Transverse colon (tissue), 4 donors: Measurements from ENCODE around the gene TAPT1. TPM values are rescaled to one million over a fixed set of nuclear protein-coding genes. Genes with fewer than 3 reads are reported as not detected.

ENCODE experiments used
- DNase-seq: peaks from one replicate; pipeline ENCODE4 v3.0.0-alpha.2; 2019
- H3K27ac ChIP-seq, 4 donors: fragments of 200-600 bp; sonication (generic); 2 replicates each; pipeline ENCODE4 v1.5.1; 2016 to 2018; ENCODE audit warnings: inconsistent platforms in 4 of 4
- H3K27me3 ChIP-seq: fragments of 200-600 bp; sonication (generic); 2 replicates; pipeline ENCODE4 v1.5.1; 2017; ENCODE audit warnings: inconsistent platforms
- H3K36me3 ChIP-seq, 4 donors: fragments of 200-600 bp; sonication (generic); 2 replicates each; pipeline ENCODE4 v1.5.1; 2017 to 2019; ENCODE audit warnings: inconsistent platforms in 4 of 4
- H3K4me1 ChIP-seq, 4 donors: fragments of 200-600 bp; sonication (generic); 2 replicates each; pipeline ENCODE4 v1.5.1; 2017 to 2020; ENCODE audit warnings: inconsistent platforms in 4 of 4
- H3K4me3 ChIP-seq, 4 donors: fragments of 200-600 bp; sonication (generic); 1 replicate in 1 of 4; 2 replicates in 3 of 4; pipeline versions ENCODE4 v1.5.1 to v1.6.1; 2017 to 2019; ENCODE audit warnings: inconsistent platforms in 4 of 4
- H3K9me3 ChIP-seq, 2 donors: fragments of 200-600 bp; sonication (generic); 2 replicates each; pipeline ENCODE4 v1.5.1; 2017 to 2019; ENCODE audit warnings: inconsistent platforms in 2 of 2
- EP300 ChIP-seq: sonication (generic); formaldehyde crosslinking; IDR thresholded peaks from one replicate; pipeline ENCODE4 v1.6.1; 2017; ENCODE audit warnings: antibody characterized with exemption, low read depth
- POLR2A ChIP-seq: fragments of 450-650 bp; IDR thresholded peaks from one replicate; pipeline ENCODE4 v1.6.1; 2016; ENCODE audit warnings: antibody characterized with exemption, mild to moderate bottlenecking, moderate library complexity
- POLR2AphosphoS5 ChIP-seq, 3 donors: sonication (generic); formaldehyde crosslinking; IDR thresholded peaks; one replicate each; pipeline ENCODE4 v1.6.1; 2016; ENCODE audit warnings: antibody characterized with exemption in 3 of 3
- WGBS, 2 donors: methylation state at CpG; one replicate each; pipeline ENCODE4 v1.1.5; 2018; ENCODE audit warnings: low coverage in 1 of 2; 5-methylcytosine and 5-hydroxymethylcytosine counted together
- in situ Hi-C, 4 donors: fragments of 200-750 bp; cut with MboI; loops; one replicate each; pipeline versions ENCODE4 v1.15.0 to v1.15.1; 2017; ENCODE audit warnings: low sequenced_read_pairs in 3 of 4, low pct_ligation_motif_present in 1 of 4, low pct_unique_long_range_greater_than_20kb in 1 of 4
- intact Hi-C: fragments of 100-400 bp; cut with DNase I; formaldehyde crosslinking; loops from one replicate; pipeline ENCODE4 v1.15.1; 2023; ENCODE audit warnings: low total_unique reads
- total RNA-seq, 4 donors: library from RNA; depleted of rRNA; stranded (reverse); fragments of >200 nt; gene quantifications; one replicate each; pipeline ENCODE4 v1.1.0, GENCODE V29; 2016
- TF ChIP-seq, protein P1 (sequence below), 5 experiments: fragments of 200-600 bp in 3 of 5; fragments of 450-650 bp in 2 of 5; sonication (generic) in 3 of 5; IDR thresholded peaks; 1 replicate in 2 of 5; 2 replicates in 3 of 5; pipeline ENCODE4 v1.5.1; 2016 to 2017; ENCODE audit warnings: antibody characterized with exemption in 5 of 5, inconsistent platforms in 3 of 5, mild to moderate bottlenecking in 2 of 5, moderate library complexity in 1 of 5

Gene TAPT1
- total RNA-seq, 4 donors from 2014 or later: 21.5 to 54.6 (median 29.8) TPM

DNA sequence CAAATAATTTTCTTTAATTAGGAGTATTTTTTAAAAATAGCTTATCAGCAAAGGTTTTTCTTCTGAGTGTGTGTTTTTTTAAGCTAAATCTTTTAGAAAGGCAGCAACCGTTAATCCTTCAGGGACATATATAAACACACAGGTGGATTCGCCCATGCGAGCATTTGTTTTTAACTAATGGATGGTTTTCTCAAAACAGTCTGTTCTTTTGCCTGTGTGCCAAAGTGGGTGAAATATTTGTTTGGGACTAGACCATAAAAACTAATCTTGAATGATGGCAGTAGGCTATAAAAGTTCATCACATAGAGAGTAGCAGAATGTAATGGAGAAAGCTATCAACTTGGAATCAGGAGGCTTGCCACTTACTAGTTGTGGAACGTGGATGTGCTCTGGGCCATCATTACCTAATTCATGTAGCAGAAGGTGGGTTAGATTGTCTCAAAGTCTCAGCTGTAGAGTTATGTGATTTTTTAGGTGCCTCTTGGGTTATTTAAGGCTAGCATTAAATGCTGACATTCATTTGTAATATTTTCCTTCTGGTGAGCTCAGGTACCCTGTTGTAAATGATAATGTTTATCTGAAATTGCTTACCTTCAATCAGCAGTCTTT, 7.4 kb upstream of the TAPT1 start:
- DNase-seq: no peak
- Histone ChIP-seq H3K9me3 (no peaks in the 10 kb centered on the region), H3K36me3 (no peaks in the 10 kb centered on the region), H3K4me3 (no peak overlapping the region), H3K4me1 (peaks cover 0 to 12% (median 2%) of the 10 kb centered on the region in 4 donors), H3K27ac (no peak overlapping the region), H3K27me3 (no peaks in the 10 kb centered on the region)
- WGBS, 2 donors: 52 to 56% methylated on average over 4 of the region's 4 CpGs
- in situ Hi-C loops (no loop called here), intact Hi-C loops (no loop called here)
- TF ChIP-seq, protein P1, sequence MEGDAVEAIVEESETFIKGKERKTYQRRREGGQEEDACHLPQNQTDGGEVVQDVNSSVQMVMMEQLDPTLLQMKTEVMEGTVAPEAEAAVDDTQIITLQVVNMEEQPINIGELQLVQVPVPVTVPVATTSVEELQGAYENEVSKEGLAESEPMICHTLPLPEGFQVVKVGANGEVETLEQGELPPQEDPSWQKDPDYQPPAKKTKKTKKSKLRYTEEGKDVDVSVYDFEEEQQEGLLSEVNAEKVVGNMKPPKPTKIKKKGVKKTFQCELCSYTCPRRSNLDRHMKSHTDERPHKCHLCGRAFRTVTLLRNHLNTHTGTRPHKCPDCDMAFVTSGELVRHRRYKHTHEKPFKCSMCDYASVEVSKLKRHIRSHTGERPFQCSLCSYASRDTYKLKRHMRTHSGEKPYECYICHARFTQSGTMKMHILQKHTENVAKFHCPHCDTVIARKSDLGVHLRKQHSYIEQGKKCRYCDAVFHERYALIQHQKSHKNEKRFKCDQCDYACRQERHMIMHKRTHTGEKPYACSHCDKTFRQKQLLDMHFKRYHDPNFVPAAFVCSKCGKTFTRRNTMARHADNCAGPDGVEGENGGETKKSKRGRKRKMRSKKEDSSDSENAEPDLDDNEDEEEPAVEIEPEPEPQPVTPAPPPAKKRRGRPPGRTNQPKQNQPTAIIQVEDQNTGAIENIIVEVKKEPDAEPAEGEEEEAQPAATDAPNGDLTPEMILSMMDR (IDR thresholded peaks at IDR 0.05): no peak
- TF ChIP-seq EP300 (no peak), POLR2AphosphoS5 (IDR thresholded peaks at IDR 0.05) (no peak), POLR2A (no peak)

DNA sequence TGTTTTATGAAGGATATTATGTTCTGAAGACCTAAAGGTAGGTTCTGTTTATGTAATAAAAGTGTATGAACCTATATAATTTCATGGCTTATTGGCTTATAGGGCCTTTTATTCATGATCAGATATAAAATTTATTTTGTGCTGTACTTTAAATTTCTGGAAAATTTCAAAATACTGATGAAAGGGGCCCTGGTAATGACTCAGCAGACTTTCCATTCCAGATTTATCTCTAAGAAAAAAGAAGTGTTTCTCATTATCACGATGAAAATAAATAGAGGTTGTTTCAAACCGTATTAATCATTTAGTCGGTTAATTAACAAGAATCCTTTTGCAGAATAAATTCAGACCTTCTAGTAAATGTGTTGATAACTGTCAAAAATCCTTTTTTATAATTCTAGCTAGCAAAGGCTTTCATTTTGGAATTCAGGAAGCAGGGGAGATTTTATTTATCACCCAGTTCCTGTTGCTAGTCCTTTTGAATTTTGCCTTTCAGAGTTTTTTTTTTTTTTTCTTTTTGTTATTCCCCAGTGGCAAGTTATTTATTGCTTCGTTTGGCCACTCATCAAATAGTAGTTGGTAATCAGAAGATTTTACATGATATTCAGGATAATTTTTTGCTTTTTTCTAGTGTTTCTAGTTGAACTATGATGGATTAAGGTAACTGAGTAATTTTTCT, 5.4 kb upstream of the TAPT1 start:
- H3K27ac ChIP-seq: peak overlapping the region in 2 of 4 donors; percentile 6 to 7
- H3K9me3 ChIP-seq: no peaks in the 10 kb centered on the region
- 59 to 69% methylated on average over 3 to 4 of the region's 4 CpGs for WGBS, 2 donors
- H3K4me3 ChIP-seq: no peak overlapping the region
- H3K4me1 ChIP-seq: peaks cover 0 to 20% (median 9%) of the 10 kb centered on the region in 4 donors
- H3K36me3 ChIP-seq: no peaks in the 10 kb centered on the region
- intact Hi-C loops: no loop called here
- no peak for DNase-seq
- no peak for TF ChIP-seq POLR2AphosphoS5 (IDR thresholded peaks at IDR 0.05)
- no peak for TF ChIP-seq POLR2A
- TF ChIP-seq EP300: no peak
- H3K27me3 ChIP-seq: no peaks in the 10 kb centered on the region
- in situ Hi-C loops: no loop called here

DNA sequence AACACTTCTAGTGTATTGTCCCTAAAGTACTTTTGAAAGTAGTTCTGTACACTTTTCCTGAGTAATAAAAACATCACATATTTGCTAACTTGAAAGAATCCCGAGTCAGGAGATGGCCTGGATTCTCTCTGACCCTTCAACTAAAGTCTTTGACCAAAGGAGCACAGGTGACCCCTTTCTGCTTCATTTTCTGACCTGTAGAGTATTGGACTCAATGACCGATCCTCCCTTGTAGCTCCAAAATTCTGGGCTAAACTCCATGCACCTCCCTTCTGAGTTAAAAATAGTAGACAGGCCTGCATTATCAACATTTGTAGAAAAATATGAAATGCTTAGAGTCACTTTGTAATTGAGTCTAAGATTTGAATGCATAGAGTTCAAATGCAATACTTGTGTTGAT, 4.0 kb upstream of the TAPT1 start:
- 63 to 70% methylated on average over 2 of the region's 2 CpGs for WGBS, 2 donors
- Histone ChIP-seq H3K9me3 (no peaks in the 10 kb centered on the region), H3K4me3 (no peak overlapping the region), H3K27me3 (no peaks in the 10 kb centered on the region), H3K4me1 (peaks cover 0 to 21% (median 9%) of the 10 kb centered on the region in 4 donors), H3K36me3 (no peaks in the 10 kb centered on the region), H3K27ac (no peak overlapping the region)
- TF ChIP-seq EP300 (no peak), POLR2A (no peak), POLR2AphosphoS5 (IDR thresholded peaks at IDR 0.05) (no peak)
- TF ChIP-seq, protein P1 (IDR thresholded peaks at IDR 0.05): no peak
- intact Hi-C loops: no loop called here
- in situ Hi-C loops: no loop called here
- DNase-seq: no peak

DNA sequence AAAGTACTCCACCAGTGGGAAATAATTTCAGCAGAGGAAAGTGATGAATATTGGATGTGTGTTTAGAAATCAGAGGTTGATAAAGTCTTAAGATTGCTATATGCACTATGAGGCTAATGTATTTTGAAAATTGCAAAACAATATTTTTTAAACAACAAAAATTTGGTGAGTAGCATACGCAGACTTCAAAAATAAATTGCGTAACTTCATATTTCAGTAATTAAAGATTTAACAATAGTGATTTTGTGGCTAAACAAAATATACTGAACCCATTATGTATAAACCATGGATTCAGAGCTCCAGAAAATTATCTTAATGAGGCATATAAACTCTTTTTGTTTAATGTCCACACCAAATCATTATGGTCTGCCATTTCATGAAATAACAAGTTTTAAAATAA, 3.3 kb upstream of the TAPT1 start:
- H3K4me1 ChIP-seq: peaks cover 4 to 28% (median 14%) of the 10 kb centered on the region in 4 donors
- in situ Hi-C loops: no loop called here
- intact Hi-C loops: no loop called here
- no peak overlapping the region for H3K4me3 ChIP-seq
- no peaks in the 10 kb centered on the region for H3K27me3 ChIP-seq
- 95 to 98% methylated on average over 2 of the region's 2 CpGs for WGBS, 2 donors
- TF ChIP-seq POLR2A (no peak), POLR2AphosphoS5 (IDR thresholded peaks at IDR 0.05) (no peak), EP300 (no peak)
- TF ChIP-seq, protein P1 (IDR thresholded peaks at IDR 0.05): no peak
- no peaks in the 10 kb centered on the region for H3K9me3 ChIP-seq
- no peak overlapping the region for H3K27ac ChIP-seq
- DNase-seq: no peak
- no peaks in the 10 kb centered on the region for H3K36me3 ChIP-seq
